Measurements from ENCODE around the gene MAMDC4. TPM values are rescaled to one million over a fixed set of nuclear protein-coding genes. Genes with fewer than 3 reads are reported as not detected.

The MAMDC4 gene
- total RNA-seq, 1 donor from 2014 or later = 7.7 TPM

- DNase-seq (ENCODE audit: low spot score) = no peak
These were observed 2.1 kb downstream of the MAMDC4 start for GRCh38 chr9:136854113-136854841.

GRCh38 chr9:136854842-136855460 lies 2.8 kb downstream of the MAMDC4 start:
- H3K4me3 Mint-ChIP-seq (ENCODE audit: unreplicated experiment) = no peak overlapping the region
- H3K9me3 Mint-ChIP-seq (ENCODE audit: low read depth) = no peaks in the 10 kb centered on the region
- no peaks in the 10 kb centered on the region for H3K36me3 Mint-ChIP-seq (ENCODE audit: low read depth)
- DNase-seq (ENCODE audit: low spot score) = no peak
- H3K4me1 Mint-ChIP-seq (ENCODE audit: low read depth) = peaks cover 8% of the 10 kb centered on the region
- no peaks in the 10 kb centered on the region for H3K27me3 Mint-ChIP-seq (ENCODE audit: low read depth)
- TF ChIP-seq CTCF (IDR thresholded peaks at IDR 0.05) = no peak
- H3K27ac Mint-ChIP-seq (ENCODE audit: unreplicated experiment) = no peak overlapping the region

More at GRCh38 chr9:136854113-136854841, 2.1 kb downstream of the MAMDC4 start:
- Mint-ChIP-seq H3K27ac (ENCODE audit: unreplicated experiment) (no peak overlapping the region), H3K36me3 (ENCODE audit: low read depth) (no peaks in the 10 kb centered on the region), H3K4me3 (ENCODE audit: unreplicated experiment) (no peak overlapping the region), H3K27me3 (ENCODE audit: low read depth) (no peaks in the 10 kb centered on the region), H3K9me3 (ENCODE audit: low read depth) (no peaks in the 10 kb centered on the region), H3K4me1 (ENCODE audit: low read depth) (peaks cover 11% of the 10 kb centered on the region)
- no peak for TF ChIP-seq CTCF (IDR thresholded peaks at IDR 0.05)

- no peak for DNase-seq (ENCODE audit: low spot score)
- Mint-ChIP-seq H3K4me1 (ENCODE audit: low read depth) (peaks cover 5% of the 10 kb centered on the region), H3K36me3 (ENCODE audit: low read depth) (no peaks in the 10 kb centered on the region), H3K27ac (ENCODE audit: unreplicated experiment) (no peak overlapping the region), H3K27me3 (ENCODE audit: low read depth) (no peaks in the 10 kb centered on the region), H3K9me3 (ENCODE audit: low read depth) (no peaks in the 10 kb centered on the region), H3K4me3 (ENCODE audit: unreplicated experiment) (no peak overlapping the region)
- no peak for TF ChIP-seq CTCF (IDR thresholded peaks at IDR 0.05)
These were observed 3.4 kb downstream of the MAMDC4 start for GRCh38 chr9:136855461-136856078.

- no peak for TF ChIP-seq CTCF (IDR thresholded peaks at IDR 0.05)
- Mint-ChIP-seq H3K9me3 (ENCODE audit: low read depth) (no peaks in the 10 kb centered on the region), H3K4me1 (ENCODE audit: low read depth) (peaks cover 5% of the 10 kb centered on the region), H3K27ac (ENCODE audit: unreplicated experiment) (no peak overlapping the region), H3K4me3 (ENCODE audit: unreplicated experiment) (no peak overlapping the region), H3K27me3 (ENCODE audit: low read depth) (no peaks in the 10 kb centered on the region), H3K36me3 (ENCODE audit: low read depth) (no peaks in the 10 kb centered on the region)
- DNase-seq (ENCODE audit: low spot score) = no peak
These were observed 3.9 kb downstream of the MAMDC4 start for GRCh38 chr9:136856079-136856476.

GRCh38 chr9:136856541-136857141 lies 4.5 kb downstream of the MAMDC4 start:
- H3K27me3 Mint-ChIP-seq (ENCODE audit: low read depth) = no peaks in the 10 kb centered on the region
- H3K9me3 Mint-ChIP-seq (ENCODE audit: low read depth) = no peaks in the 10 kb centered on the region
- H3K27ac Mint-ChIP-seq (ENCODE audit: unreplicated experiment) = no peak overlapping the region
- no peak overlapping the region for H3K4me3 Mint-ChIP-seq (ENCODE audit: unreplicated experiment)
- H3K4me1 Mint-ChIP-seq (ENCODE audit: low read depth) = peaks cover 2% of the 10 kb centered on the region
- H3K36me3 Mint-ChIP-seq (ENCODE audit: low read depth) = no peaks in the 10 kb centered on the region
- DNase-seq (ENCODE audit: low spot score) = no peak
- peak; percentile 26 for TF ChIP-seq CTCF (IDR thresholded peaks at IDR 0.05)

Measured in chondrocyte (in vitro differentiated cells).